Gastroesophageal sphincter (tissue), 3 donors: ENCODE results near the gene PRXL2B.

Experiments used
- EP300 ChIP-seq: sonication (generic); formaldehyde crosslinking; IDR thresholded peaks from one replicate; pipeline ENCODE4 v1.6.1; 2017; ENCODE audit warnings: antibody characterized with exemption, mild to moderate bottlenecking
- TF ChIP-seq, protein P1 (sequence below), 4 experiments: fragments of 200-600 bp in 2 of 4; fragments of 450-650 bp in 2 of 4; sonication (generic) in 1 of 4; IDR thresholded peaks; one replicate each; pipeline ENCODE4 v1.5.1; 2017 to 2019; ENCODE audit warnings: antibody characterized with exemption in 4 of 4, mild to moderate bottlenecking in 2 of 4, moderate library complexity in 2 of 4

- TF ChIP-seq, protein P1, sequence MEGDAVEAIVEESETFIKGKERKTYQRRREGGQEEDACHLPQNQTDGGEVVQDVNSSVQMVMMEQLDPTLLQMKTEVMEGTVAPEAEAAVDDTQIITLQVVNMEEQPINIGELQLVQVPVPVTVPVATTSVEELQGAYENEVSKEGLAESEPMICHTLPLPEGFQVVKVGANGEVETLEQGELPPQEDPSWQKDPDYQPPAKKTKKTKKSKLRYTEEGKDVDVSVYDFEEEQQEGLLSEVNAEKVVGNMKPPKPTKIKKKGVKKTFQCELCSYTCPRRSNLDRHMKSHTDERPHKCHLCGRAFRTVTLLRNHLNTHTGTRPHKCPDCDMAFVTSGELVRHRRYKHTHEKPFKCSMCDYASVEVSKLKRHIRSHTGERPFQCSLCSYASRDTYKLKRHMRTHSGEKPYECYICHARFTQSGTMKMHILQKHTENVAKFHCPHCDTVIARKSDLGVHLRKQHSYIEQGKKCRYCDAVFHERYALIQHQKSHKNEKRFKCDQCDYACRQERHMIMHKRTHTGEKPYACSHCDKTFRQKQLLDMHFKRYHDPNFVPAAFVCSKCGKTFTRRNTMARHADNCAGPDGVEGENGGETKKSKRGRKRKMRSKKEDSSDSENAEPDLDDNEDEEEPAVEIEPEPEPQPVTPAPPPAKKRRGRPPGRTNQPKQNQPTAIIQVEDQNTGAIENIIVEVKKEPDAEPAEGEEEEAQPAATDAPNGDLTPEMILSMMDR (IDR thresholded peaks at IDR 0.05), result no peak
- TF ChIP-seq EP300, result no peak
Measured at GRCh38 chr1:2638466-2639115, 52.0 kb downstream of the PRXL2B start.
